A204.1 (cell line): ENCODE measurements around the gene RNASEL.

Source experiments
- FAIRE-seq: peaks from 2 replicates; lab custom pipeline; 2012; peaks lifted over from hg19 to GRCh38; lab: Jason Lieb, UNC

RNASEL gene

GRCh38 chr1:182620924-182621585, 32.0 kb upstream of the RNASEL start:
- FAIRE-seq, result no peak

- no peak for FAIRE-seq
Observed at GRCh38 chr1:182617734-182618351, 28.8 kb upstream of the RNASEL start.

- FAIRE-seq, result no peak
Observed at GRCh38 chr1:182617014-182617429, 28.0 kb upstream of the RNASEL start.

- no peak for FAIRE-seq
Observed at GRCh38 chr1:182616130-182617013, 27.3 kb upstream of the RNASEL start.

- FAIRE-seq, result no peak
Observed at GRCh38 chr1:182615468-182616129, 26.5 kb upstream of the RNASEL start.

- no peak for FAIRE-seq
Observed at GRCh38 chr1:182614796-182615454, 25.9 kb upstream of the RNASEL start.

- no peak for FAIRE-seq
Observed at GRCh38 chr1:182611787-182612186, 22.7 kb upstream of the RNASEL start.

GRCh38 chr1:182611326-182611725, 22.3 kb upstream of the RNASEL start:
- no peak for FAIRE-seq

- FAIRE-seq, result no peak
Observed at GRCh38 chr1:182610606-182611194, 21.6 kb upstream of the RNASEL start.

- FAIRE-seq, result no peak
Observed at GRCh38 chr1:182608845-182609610, 20.0 kb upstream of the RNASEL start.

- FAIRE-seq, result no peak
Observed at GRCh38 chr1:182608236-182608635, 19.2 kb upstream of the RNASEL start.

GRCh38 chr1:182607566-182607965, 18.5 kb upstream of the RNASEL start:
- FAIRE-seq, result no peak

GRCh38 chr1:182604175-182605164, 15.4 kb upstream of the RNASEL start, which contains the start of gene RGS16:
RGS16 (minus strand) TSS chr1:182604389; CDS start chr1:182604259, 130 bp downstream.
- FAIRE-seq, result no peak

- FAIRE-seq, result no peak
Observed at GRCh38 chr1:182603646-182604174, 14.7 kb upstream of the RNASEL start.

- no peak for FAIRE-seq
Observed at GRCh38 chr1:182602935-182603645, 14.0 kb upstream of the RNASEL start.

- FAIRE-seq, result no peak
Observed at GRCh38 chr1:182601913-182602312, 12.9 kb upstream of the RNASEL start.

- peak; percentile 3 for FAIRE-seq
Observed at GRCh38 chr1:182601416-182601786, 12.3 kb upstream of the RNASEL start.

GRCh38 chr1:182600745-182601415, 11.8 kb upstream of the RNASEL start:
- no peak for FAIRE-seq
